SU-DHL-6 (cell line): ENCODE data around the gene LMAN2L.

Experiments used
- CTCF ChIP-seq: fragments of 200-600 bp; sonication (generic); IDR thresholded peaks from one replicate; pipeline ENCODE4 v1.5.1; 2017; ENCODE audit warnings: antibody characterized with exemption, mild to moderate bottlenecking, low read length, moderate library complexity; ENCODE audit not compliant: insufficient read depth, poor library complexity, severe bottlenecking
- EZH2phosphoT487 ChIP-seq: fragments of 200-600 bp; sonication (generic), shearing (Covaris generic); conservative IDR thresholded peaks from 2 replicates; pipeline ENCODE4 v1.6.1; 2018; ENCODE audit warnings: mild to moderate bottlenecking, antibody characterized with exemption, low read length, moderate library complexity, mixed read lengths

GRCh38 chr2:96699621-96700020 is 40.2 kb downstream of the LMAN2L start:
- TF ChIP-seq CTCF, result no peak
- no peak for TF ChIP-seq EZH2phosphoT487
